ENCODE measurements around the gene TNNI2. TPM values are rescaled to one million over a fixed set of nuclear protein-coding genes. Genes with fewer than 3 reads are reported as not detected.
"Not testable (repeated sequence)": the region's sequence is repeated elsewhere in the genome, so short reads cannot be mapped to it uniquely, and the experiment has no call there.

The TNNI2 gene
- total and polyA plus RNA-seq, 4 donors, result 0.22 to 0.28 TPM; not detected in 2

DNA sequence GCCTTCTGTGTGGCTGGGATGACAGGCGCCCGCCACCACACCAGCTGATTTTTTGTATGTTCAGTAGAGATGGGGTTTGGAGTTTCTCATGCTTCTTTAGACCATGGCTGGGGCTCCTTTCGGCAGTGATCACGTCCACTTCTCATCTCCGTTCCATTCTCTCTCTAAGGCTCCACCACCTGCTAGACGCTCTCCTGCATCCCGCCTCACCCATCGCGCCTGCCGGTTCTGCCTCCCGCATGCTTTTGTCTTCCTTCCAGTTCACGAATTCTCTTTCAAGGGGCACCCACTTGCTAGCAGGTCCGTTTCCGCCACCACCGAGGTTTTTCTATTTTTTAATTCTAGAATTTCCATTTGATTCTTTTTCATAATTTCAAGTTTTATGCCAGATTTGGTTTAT lies 26.0 kb upstream of the TNNI2 start (continued):
- TF ChIP-seq, protein P1, sequence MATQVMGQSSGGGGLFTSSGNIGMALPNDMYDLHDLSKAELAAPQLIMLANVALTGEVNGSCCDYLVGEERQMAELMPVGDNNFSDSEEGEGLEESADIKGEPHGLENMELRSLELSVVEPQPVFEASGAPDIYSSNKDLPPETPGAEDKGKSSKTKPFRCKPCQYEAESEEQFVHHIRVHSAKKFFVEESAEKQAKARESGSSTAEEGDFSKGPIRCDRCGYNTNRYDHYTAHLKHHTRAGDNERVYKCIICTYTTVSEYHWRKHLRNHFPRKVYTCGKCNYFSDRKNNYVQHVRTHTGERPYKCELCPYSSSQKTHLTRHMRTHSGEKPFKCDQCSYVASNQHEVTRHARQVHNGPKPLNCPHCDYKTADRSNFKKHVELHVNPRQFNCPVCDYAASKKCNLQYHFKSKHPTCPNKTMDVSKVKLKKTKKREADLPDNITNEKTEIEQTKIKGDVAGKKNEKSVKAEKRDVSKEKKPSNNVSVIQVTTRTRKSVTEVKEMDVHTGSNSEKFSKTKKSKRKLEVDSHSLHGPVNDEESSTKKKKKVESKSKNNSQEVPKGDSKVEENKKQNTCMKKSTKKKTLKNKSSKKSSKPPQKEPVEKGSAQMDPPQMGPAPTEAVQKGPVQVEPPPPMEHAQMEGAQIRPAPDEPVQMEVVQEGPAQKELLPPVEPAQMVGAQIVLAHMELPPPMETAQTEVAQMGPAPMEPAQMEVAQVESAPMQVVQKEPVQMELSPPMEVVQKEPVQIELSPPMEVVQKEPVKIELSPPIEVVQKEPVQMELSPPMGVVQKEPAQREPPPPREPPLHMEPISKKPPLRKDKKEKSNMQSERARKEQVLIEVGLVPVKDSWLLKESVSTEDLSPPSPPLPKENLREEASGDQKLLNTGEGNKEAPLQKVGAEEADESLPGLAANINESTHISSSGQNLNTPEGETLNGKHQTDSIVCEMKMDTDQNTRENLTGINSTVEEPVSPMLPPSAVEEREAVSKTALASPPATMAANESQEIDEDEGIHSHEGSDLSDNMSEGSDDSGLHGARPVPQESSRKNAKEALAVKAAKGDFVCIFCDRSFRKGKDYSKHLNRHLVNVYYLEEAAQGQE (IDR thresholded peaks at IDR 0.05), result no peak
- TF ChIP-seq GABPA (IDR thresholded peaks at IDR 0.05 in 1 of 2, conservative IDR thresholded peaks at IDR 0.05 in 1 of 2) (no peak), YY1 (IDR thresholded peaks at IDR 0.05) (no peak), HNF4G (IDR thresholded peaks at IDR 0.05) (no peak)
- TF ChIP-seq, protein P2, sequence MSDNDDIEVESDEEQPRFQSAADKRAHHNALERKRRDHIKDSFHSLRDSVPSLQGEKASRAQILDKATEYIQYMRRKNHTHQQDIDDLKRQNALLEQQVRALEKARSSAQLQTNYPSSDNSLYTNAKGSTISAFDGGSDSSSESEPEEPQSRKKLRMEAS (IDR thresholded peaks at IDR 0.05), result no peak

GRCh38 chr11:1813356-1813755 lies 25.4 kb upstream of the TNNI2 start:
- not testable (repeated sequence) for H3K27ac ChIP-seq (ENCODE audit: low read depth in 1 of 2, low read length in 2 of 2); DNase-seq (ENCODE audit: low spot score); H3K4me1 ChIP-seq (ENCODE audit: control insufficient read depth in 4 of 4, insufficient read depth in 4 of 4, low read length in 3 of 4); H3K4me3 ChIP-seq (ENCODE audit: low read depth in 1 of 3, low read length in 3 of 3); H3K9ac ChIP-seq (ENCODE audit: low read depth in 1 of 2, low read length in 2 of 2); H3K36me3 ChIP-seq (ENCODE audit: control insufficient read depth in 4 of 4, insufficient read depth in 3 of 4, low read depth in 1 of 4, low read length in 3 of 4); H3K9me3 ChIP-seq (ENCODE audit: control insufficient read depth in 4 of 4, low read length in 3 of 4); H3K27me3 ChIP-seq (ENCODE audit: control insufficient read depth in 4 of 4, insufficient read depth in 4 of 4, low read length in 3 of 4)
- WGBS, result 90% methylated on average over 9 of the region's 9 CpGs

DNA sequence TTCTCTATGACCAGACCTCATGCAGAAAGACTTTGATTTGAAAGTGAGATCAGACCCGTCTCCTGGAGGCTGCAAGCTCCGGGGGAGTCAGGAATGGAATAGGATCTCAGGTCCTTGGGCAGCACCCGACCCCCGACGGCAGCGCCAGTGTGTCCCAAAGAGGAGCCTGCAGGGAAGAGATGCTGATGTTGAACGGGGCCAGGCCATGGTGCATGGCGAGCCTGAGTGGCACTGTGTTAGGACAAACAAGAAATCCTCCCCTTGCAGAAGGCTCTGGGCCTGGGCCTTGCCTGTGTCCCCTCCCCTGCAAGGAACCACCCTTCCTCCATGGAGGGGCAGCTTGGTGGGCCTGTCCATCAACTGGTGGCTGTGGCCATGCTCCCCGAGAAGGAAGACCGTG lies 24.1 kb upstream of the TNNI2 start:
- Histone ChIP-seq H3K4me1 (ENCODE audit: control insufficient read depth in 4 of 4, insufficient read depth in 4 of 4, low read length in 3 of 4) (no peaks in the 10 kb centered on the region), H3K9ac (ENCODE audit: low read depth in 1 of 2, low read length in 2 of 2) (no peak overlapping the region), H3K4me3 (ENCODE audit: low read depth in 1 of 3, low read length in 3 of 3) (no peak overlapping the region), H3K27me3 (ENCODE audit: control insufficient read depth in 4 of 4, insufficient read depth in 4 of 4, low read length in 3 of 4) (no peaks in the 10 kb centered on the region), H3K9me3 (ENCODE audit: control insufficient read depth in 4 of 4, low read length in 3 of 4) (peaks cover 6 to 9% (median 8%) of the 10 kb centered on the region in 4 donors), H3K36me3 (ENCODE audit: control insufficient read depth in 4 of 4, insufficient read depth in 3 of 4, low read depth in 1 of 4, low read length in 3 of 4) (no peaks in the 10 kb centered on the region), H3K27ac (ENCODE audit: low read depth in 1 of 2, low read length in 2 of 2) (no peak overlapping the region)
- 85% methylated on average over 10 of the region's 10 CpGs for WGBS
- TF ChIP-seq YY1 (IDR thresholded peaks at IDR 0.05) (no peak), NR2F2 (IDR thresholded peaks at IDR 0.05) (no peak), FOXA2 (IDR thresholded peaks at IDR 0.05) (no peak), JUND (IDR thresholded peaks at IDR 0.05) (no peak)
- TF ChIP-seq, protein P2 (IDR thresholded peaks at IDR 0.05), result no peak
- TF ChIP-seq, protein P1 (IDR thresholded peaks at IDR 0.05), result no peak
- no peak for DNase-seq (ENCODE audit: low spot score)
